ENCODE data around the gene GIGYF1.
"Not testable (repeated sequence)": the region's sequence is repeated elsewhere in the genome, so short reads cannot be mapped to it uniquely, and the experiment has no call there.

Gene GIGYF1

GRCh38 chr7:100694098-100694745 lies at the start of gene GIGYF1:
Gene GIGYF1 (minus strand): TSS chr7:100694250. CDS start chr7:100688238, 6,012 bp downstream.
- DNase-seq (ENCODE audit: low read depth in 3 of 3): peak in 2 of 3 donors; percentile 54 to 58

- no peak for DNase-seq (ENCODE audit: low read depth in 3 of 3)
These were observed 45.9 kb upstream of the GIGYF1 start for GRCh38 chr7:100739934-100740333.

DNA sequence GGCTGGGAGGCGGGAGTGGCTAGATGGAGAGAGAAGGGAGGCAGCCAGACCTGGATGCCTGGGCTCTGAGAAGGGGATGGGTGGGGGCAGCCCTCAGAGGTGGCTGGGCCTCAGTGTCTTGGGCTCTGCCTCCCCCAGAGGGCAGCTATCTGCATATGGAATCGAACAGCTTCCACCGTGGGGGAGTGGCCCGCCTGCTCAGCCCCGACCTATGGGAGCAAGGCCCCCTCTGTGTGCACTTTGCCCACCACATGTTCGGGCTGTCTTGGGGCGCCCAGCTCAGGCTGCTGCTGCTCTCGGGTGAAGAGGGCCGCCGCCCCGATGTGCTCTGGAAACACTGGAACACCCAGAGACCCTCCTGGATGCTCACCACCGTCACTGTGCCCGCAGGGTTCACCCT lies 42.6 kb upstream of the GIGYF1 start:
- DNase-seq (ENCODE audit: low read depth in 3 of 3): no peak

GRCh38 chr7:100735730-100736129 lies 41.7 kb upstream of the GIGYF1 start:
- no peak for DNase-seq (ENCODE audit: low read depth in 3 of 3)

- no peak for DNase-seq (ENCODE audit: low read depth in 3 of 3)
These were observed 38.0 kb upstream of the GIGYF1 start for GRCh38 chr7:100731937-100732636.

- no peak for DNase-seq (ENCODE audit: low read depth in 3 of 3)
These were observed 36.2 kb upstream of the GIGYF1 start for GRCh38 chr7:100730136-100730800.

DNA sequence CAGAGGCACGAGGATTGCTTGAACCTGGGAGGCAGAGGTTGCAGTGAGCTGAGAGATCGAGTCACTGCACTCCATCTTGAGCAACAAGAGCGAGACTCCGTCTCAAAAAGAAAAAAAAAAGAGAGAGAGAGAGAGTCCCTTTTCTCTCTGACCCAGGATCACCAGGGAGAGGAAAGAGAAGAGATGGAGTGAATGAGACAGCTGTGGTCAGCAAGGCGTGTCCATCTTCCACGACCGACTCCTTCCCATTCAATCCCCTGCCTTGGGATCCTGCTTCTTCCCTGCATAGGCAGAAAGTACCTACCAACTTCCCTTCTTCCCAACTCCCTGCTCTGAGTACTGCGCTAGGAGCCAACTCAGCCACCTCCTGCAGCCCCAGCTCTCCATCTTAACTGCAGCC lies 34.1 kb upstream of the GIGYF1 start:
- DNase-seq (ENCODE audit: low read depth in 3 of 3): no peak

DNA sequence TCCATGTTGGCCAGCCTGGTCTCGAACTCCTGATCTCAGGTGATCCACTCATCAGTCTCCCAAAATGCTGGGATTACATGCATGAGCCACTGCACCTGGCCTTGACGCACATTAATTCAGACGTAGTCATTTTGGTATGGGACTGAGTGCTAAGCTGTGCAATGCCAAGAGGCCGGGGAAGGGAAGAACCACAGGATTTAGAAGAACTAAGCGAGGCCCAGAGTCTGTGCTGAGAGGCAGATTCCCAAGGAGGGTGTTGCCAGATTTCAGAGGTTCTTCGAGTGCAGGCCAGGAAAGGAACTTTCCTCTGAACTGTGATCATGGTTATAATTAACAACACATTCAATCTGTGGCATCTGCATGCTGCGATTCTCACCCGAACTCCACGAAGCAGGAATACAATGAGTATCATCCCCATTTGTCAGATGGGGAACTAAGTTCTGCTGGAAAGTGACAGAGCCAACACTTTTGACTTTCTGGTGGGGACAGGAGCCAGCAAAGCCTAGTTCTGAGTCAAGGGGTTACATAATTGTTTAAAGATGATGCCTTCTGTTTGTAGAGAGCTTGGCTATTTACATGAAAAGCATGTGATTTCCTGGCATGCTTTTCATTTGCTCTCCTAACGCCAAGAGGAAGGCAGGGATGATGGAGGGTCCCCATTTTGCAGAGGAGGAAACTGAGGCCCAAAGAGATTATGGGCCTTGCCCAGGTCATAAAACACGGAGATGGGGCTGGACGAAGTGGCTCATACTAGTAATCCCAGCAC lies 33.1 kb upstream of the GIGYF1 start:
- no peak for DNase-seq (ENCODE audit: low read depth in 3 of 3)

GRCh38 chr7:100724364-100724763 lies 30.3 kb upstream of the GIGYF1 start:
- DNase-seq (ENCODE audit: low read depth in 3 of 3): not testable (repeated sequence)

- no peak for DNase-seq (ENCODE audit: low read depth in 3 of 3)
These were observed 29.8 kb upstream of the GIGYF1 start for GRCh38 chr7:100723732-100724275.

DNA sequence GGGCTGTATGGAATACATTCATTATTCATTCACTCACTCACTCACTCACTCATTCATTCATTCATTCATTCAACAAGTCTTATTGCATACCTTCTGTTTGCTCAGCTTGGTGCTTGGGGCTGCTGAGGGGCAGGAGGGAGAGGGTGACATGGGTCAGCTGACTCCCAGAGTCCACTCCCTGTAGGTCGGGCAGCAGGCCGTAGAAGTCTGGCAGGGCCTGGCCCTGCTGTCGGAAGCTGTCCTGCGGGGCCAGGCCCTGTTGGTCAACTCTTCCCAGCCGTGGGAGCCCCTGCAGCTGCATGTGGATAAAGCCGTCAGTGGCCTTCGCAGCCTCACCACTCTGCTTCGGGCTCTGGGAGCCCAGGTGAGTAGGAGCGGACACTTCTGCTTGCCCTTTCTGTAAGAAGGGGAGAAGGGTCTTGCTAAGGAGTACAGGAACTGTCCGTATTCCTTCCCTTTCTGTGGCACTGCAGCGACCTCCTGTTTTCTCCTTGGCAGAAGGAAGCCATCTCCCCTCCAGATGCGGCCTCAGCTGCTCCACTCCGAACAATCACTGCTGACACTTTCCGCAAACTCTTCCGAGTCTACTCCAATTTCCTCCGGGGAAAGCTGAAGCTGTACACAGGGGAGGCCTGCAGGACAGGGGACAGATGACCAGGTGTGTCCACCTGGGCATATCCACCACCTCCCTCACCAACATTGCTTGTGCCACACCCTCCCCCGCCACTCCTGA lies 28.6 kb upstream of the GIGYF1 start:
- no peak for DNase-seq (ENCODE audit: low read depth in 3 of 3)

- no peak for DNase-seq (ENCODE audit: low read depth in 3 of 3)
These were observed 27.4 kb upstream of the GIGYF1 start for GRCh38 chr7:100721505-100721812.

- DNase-seq (ENCODE audit: low read depth in 3 of 3): no peak
These were observed 26.8 kb upstream of the GIGYF1 start for GRCh38 chr7:100720671-100721504.

- no peak for DNase-seq (ENCODE audit: low read depth in 3 of 3)
These were observed 26.2 kb upstream of the GIGYF1 start, which contains the start of gene EPO for GRCh38 chr7:100720279-100720670. Gene EPO (plus strand): TSS chr7:100720468. CDS start chr7:100720981, 513 bp downstream.

DNA sequence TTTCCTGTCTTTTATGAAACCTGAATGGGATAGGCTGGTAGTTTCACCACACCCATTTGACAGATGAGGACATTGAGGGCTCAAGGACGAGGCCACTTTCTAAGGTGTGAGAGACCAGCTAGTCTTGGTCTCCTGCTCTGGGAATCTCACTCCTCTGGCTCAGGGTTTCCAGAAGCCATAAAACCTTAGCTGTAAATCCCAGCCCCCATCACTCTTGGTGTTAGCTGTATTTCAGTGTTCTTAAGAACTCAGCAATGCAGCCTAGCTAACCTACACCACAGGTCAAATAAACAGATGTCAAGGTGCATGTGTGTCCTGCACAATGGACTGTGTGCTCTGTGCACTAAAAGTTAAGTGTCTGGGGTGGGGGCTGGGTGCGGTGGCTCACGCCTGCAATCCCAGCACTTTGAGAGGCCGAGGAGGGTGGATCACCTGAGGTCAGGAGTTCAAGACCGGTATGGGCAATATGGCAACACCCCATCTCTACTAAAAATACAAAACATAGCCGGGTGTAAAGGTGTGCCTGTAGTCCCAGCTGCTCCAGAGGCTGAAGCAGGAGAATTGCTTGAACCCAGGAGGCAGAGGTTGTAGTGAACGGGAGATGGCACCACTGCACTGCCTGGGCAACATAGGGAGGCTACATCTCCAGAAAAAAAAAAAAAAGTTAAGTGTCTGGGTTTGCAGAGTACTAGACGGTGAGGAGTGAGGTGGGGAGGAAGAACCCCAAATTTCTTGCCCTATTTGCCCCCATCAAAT lies 25.7 kb upstream of the GIGYF1 start:
- DNase-seq (ENCODE audit: low read depth in 3 of 3): no peak

- not testable (repeated sequence) for DNase-seq (ENCODE audit: low read depth in 3 of 3)
These were observed 23.0 kb upstream of the GIGYF1 start for GRCh38 chr7:100717073-100717472.

DNA sequence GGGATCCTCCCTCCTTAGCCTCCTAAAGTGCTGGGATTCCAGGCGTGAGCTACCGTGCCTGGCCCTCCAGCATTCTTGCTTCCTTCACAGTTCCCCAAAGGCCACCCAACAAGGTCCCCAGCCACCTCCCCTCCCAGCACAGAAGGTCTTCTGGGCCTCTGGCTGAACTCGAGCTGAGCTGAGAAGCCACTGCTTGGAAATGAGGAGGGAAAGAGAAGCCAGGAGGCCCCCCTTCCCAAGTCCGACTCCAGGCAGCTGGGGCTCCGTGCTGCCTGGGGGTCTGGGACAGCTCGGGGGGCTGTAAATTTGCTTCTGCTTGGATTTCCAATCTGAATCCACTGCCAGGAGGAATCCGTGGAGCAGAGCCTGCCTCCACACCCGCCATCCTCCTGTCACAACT lies 20.7 kb upstream of the GIGYF1 start:
- DNase-seq (ENCODE audit: low read depth in 3 of 3): no peak

GRCh38 chr7:100711369-100711768 lies 17.3 kb upstream of the GIGYF1 start:
- DNase-seq (ENCODE audit: low read depth in 3 of 3): no peak

- no peak for DNase-seq (ENCODE audit: low read depth in 3 of 3)
These were observed 16.4 kb upstream of the GIGYF1 start for GRCh38 chr7:100710452-100710851.

DNA sequence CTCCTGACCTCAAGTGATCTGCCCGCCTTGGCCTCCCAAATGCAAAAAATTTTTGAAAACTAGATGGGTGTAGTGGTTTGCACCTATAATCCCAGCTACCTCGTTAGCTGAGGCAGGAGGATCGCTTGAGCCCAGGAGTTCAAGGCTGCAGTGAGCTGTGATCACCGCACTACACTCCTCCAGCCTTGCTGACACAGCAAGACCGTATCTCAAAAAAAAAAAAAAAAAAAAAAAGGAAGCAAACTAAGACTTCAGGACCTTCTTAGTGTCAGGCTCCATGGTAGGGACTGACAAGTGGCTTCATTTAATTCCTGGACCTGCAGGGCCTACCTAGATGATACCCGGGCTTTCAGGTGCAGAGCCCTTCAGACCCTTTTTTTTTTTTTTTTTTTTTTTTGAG lies 14.3 kb upstream of the GIGYF1 start:
- no peak for DNase-seq (ENCODE audit: low read depth in 3 of 3)

All from stimulated activated CD4-positive, alpha-beta T cell treated with anti-CD3 and anti-CD28 coated beads, TNF-alpha, amount 100 ng/mL, for 48 hours (primary cell).